GM21390 (cell line): ENCODE measurements around the gene EPB41.
A peak's percentile ranks its signal among the peaks of the same experiment; 100 is the strongest.
"Not testable (repeated sequence)": the region's sequence is repeated elsewhere in the genome, so short reads cannot be mapped to it uniquely, and the experiment has no call there.

Experiments
- ATAC-seq: cut with Tn5 transposase; IDR thresholded peaks from one replicate; pipeline ENCODE4 v1.9.1; 2021; ENCODE audit not compliant: unreplicated experiment

EPB41 gene

GRCh38 chr1:28926629-28927265 lies 12.4 kb downstream of the EPB41 start:
- peak; percentile 90 for ATAC-seq

GRCh38 chr1:28927266-28927647 lies 12.9 kb downstream of the EPB41 start:
- peak; percentile 4 for ATAC-seq

- ATAC-seq = no peak
Measured at GRCh38 chr1:28927648-28928313, 13.4 kb downstream of the EPB41 start.

GRCh38 chr1:28928314-28928941 lies 14.1 kb downstream of the EPB41 start:
- ATAC-seq = no peak

- ATAC-seq = no peak
Measured at GRCh38 chr1:28933277-28933676, 18.9 kb downstream of the EPB41 start.

- ATAC-seq = no peak
Measured at GRCh38 chr1:28933918-28934317, 19.5 kb downstream of the EPB41 start.

- ATAC-seq = no peak
Measured at GRCh38 chr1:28934676-28935075, 20.3 kb downstream of the EPB41 start.

- ATAC-seq = no peak
Measured at GRCh38 chr1:28935293-28935692, 20.9 kb downstream of the EPB41 start.

- ATAC-seq = no peak
Measured at GRCh38 chr1:28936094-28936493, 21.7 kb downstream of the EPB41 start.

GRCh38 chr1:28936528-28936927 lies 22.2 kb downstream of the EPB41 start:
- no peak for ATAC-seq

GRCh38 chr1:28943581-28943980 lies 29.2 kb downstream of the EPB41 start:
- not testable (repeated sequence) for ATAC-seq

GRCh38 chr1:28950006-28950405 lies 35.6 kb downstream of the EPB41 start:
- ATAC-seq = no peak

- no peak for ATAC-seq
Measured at GRCh38 chr1:28950449-28950848, 36.1 kb downstream of the EPB41 start.

GRCh38 chr1:28954126-28954726 lies 39.9 kb downstream of the EPB41 start:
- no peak for ATAC-seq

- no peak for ATAC-seq
Measured at GRCh38 chr1:28956038-28956464, 41.7 kb downstream of the EPB41 start.

- not testable (repeated sequence) for ATAC-seq
Measured at GRCh38 chr1:28962114-28962831, 47.9 kb downstream of the EPB41 start.

GRCh38 chr1:28965271-28965870 lies 51.0 kb downstream of the EPB41 start:
- no peak for ATAC-seq

- no peak for ATAC-seq
Measured at GRCh38 chr1:28966617-28967016, 52.2 kb downstream of the EPB41 start.

- no peak for ATAC-seq
Measured at GRCh38 chr1:28971980-28972771, 57.8 kb downstream of the EPB41 start.
